NT2/D1 (cell line): ENCODE data around the gene PLEKHH2.

Experiments used
- SUZ12 ChIP-seq: IDR thresholded peaks from 2 replicates; pipeline ENCODE4 v1.6.1; 2011; ENCODE audit not compliant: insufficient read length, insufficient read depth; ENCODE audit errors: extremely low read depth
- YY1 ChIP-seq: IDR thresholded peaks from 2 replicates; pipeline ENCODE4 v1.6.1; 2011; ENCODE audit not compliant: insufficient read length, insufficient read depth
- ZNF274 ChIP-seq: IDR thresholded peaks from 2 replicates; pipeline ENCODE4 v1.6.1; 2011; ENCODE audit warnings: mild to moderate bottlenecking, low read depth, low read length

DNA sequence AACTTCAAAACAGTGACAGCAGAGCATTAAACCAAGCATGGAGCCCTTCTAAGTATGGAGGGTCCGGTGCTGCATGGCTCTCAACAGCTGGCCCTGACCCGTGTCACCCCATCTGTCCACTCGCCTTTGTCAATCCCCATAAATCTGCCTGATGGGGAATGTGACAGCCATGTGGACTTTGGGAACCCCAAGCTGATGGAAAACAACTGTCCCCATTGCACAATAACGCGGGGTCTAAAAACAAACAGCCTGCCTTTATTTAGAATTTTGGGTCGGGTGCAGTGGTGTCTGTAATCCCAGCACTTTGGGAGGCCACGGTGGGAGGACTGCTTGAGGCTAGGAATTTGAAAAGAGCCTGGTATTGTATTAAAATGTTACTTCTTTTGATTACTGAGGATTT is 24.1 kb upstream of the PLEKHH2 start:
- TF ChIP-seq YY1 (no peak), ZNF274 (no peak), SUZ12 (no peak)
